Esophagus squamous epithelium (tissue), 5 donors: ENCODE measurements around the gene FAM174C. TPM values are rescaled to one million over a fixed set of nuclear protein-coding genes. Genes with fewer than 3 reads are reported as not detected.

ENCODE experiments used
- DNase-seq: peaks from one replicate; lab custom pipeline; 2025; lab: John Stamatoyannopoulos, UW
- H3K27ac ChIP-seq, 4 donors: fragments of 200-600 bp; sonication (generic); one replicate each; pipeline ENCODE4 v1.5.1; 2016 to 2019; ENCODE audit warnings: mild to moderate bottlenecking in 1 of 4
- H3K27me3 ChIP-seq, 4 donors: fragments of 200-600 bp; sonication (generic); 1 replicate in 3 of 4; 2 replicates in 1 of 4; pipeline versions ENCODE4 v1.5.1 to v1.6.0; 2017 to 2021; ENCODE audit warnings: antibody characterized with exemption in 1 of 4
- H3K36me3 ChIP-seq, 3 donors: fragments of 200-600 bp; sonication (generic); one replicate each; pipeline ENCODE4 v1.5.1; 2016 to 2019
- H3K4me1 ChIP-seq, 3 donors: fragments of 200-600 bp; sonication (generic); one replicate each; pipeline ENCODE4 v1.5.1; 2017 to 2019
- H3K4me3 ChIP-seq, 4 donors: fragments of 200-600 bp; sonication (generic); 1 replicate in 3 of 4; 2 replicates in 1 of 4; pipeline ENCODE4 v1.5.1; 2016 to 2019; ENCODE audit warnings: mild to moderate bottlenecking in 2 of 4, moderate library complexity in 1 of 4
- H3K9me3 ChIP-seq, 3 donors: fragments of 200-600 bp; sonication (generic); one replicate each; pipeline ENCODE4 v1.5.1; 2016 to 2019
- CTCF ChIP-seq, 6 experiments: fragments of 450-650 bp in 4 of 6; fragments of 200-600 bp in 2 of 6; sonication (generic) in 2 of 6; IDR thresholded peaks; one replicate each; pipeline ENCODE4 v1.5.1; 2016 to 2019; ENCODE audit warnings: antibody characterized with exemption in 6 of 6, mild to moderate bottlenecking in 4 of 6, moderate library complexity in 4 of 6
- POLR2A ChIP-seq, 4 donors: fragments of 450-650 bp; IDR thresholded peaks; one replicate each; pipeline ENCODE4 v1.6.1; 2017; ENCODE audit warnings: antibody characterized with exemption in 4 of 4, mild to moderate bottlenecking in 4 of 4, moderate library complexity in 3 of 4
- WGBS, 2 donors: methylation state at CpG; one replicate each; pipeline ENCODE4 v1.1.5; 2018; 5-methylcytosine and 5-hydroxymethylcytosine counted together
- intact Hi-C: fragments of 100-400 bp; cut with DNase I; formaldehyde crosslinking; loops from one replicate; pipeline ENCODE4 v1.15.0; 2022
- total RNA-seq, 4 donors: library from RNA; depleted of rRNA; stranded (reverse); fragments of >200 nt; gene quantifications; one replicate each; pipeline ENCODE4 v1.1.0, GENCODE V29; 2016
- donor health status: DM: yes; HTN: yes; CAD: no.

Gene FAM174C
- total RNA-seq, 4 donors from 2014 or later = 31.5 to 69.8 (median 50.5) TPM

- TF ChIP-seq CTCF (IDR thresholded peaks at IDR 0.05) (no peak), POLR2A (IDR thresholded peaks at IDR 0.05) (no peak)
- no peaks in the 10 kb centered on the region for H3K36me3 ChIP-seq
- H3K4me1 ChIP-seq = peaks cover 0 to 17% (median 7%) of the 10 kb centered on the region in 3 donors
- no peak overlapping the region for H3K27ac ChIP-seq
- H3K27me3 ChIP-seq = peaks cover 0 to 82% (median 10%) of the 10 kb centered on the region in 4 donors
- DNase-seq = no peak
- WGBS, 2 donors = 33% methylated on average over 12 of the region's 82 CpGs; no CpG with 5 or more reads in 1 of the 2 donors
- intact Hi-C loops = no loop called here
- peak overlapping the region in 2 of 4 donors; percentile 16 to 40 for H3K4me3 ChIP-seq
- no peaks in the 10 kb centered on the region for H3K9me3 ChIP-seq
Observed at GRCh38 chr19:1295169-1296012, 20.1 kb downstream of the FAM174C start.

GRCh38 chr19:1296078-1296477 lies 20.7 kb downstream of the FAM174C start:
- Histone ChIP-seq H3K4me3 (no peak overlapping the region), H3K9me3 (no peaks in the 10 kb centered on the region), H3K4me1 (peaks cover 0 to 17% (median 7%) of the 10 kb centered on the region in 3 donors), H3K27ac (no peak overlapping the region), H3K27me3 (peaks cover 0 to 76% (median 9%) of the 10 kb centered on the region in 4 donors), H3K36me3 (no peaks in the 10 kb centered on the region)
- no peak for TF ChIP-seq POLR2A (IDR thresholded peaks at IDR 0.05)
- TF ChIP-seq CTCF (IDR thresholded peaks at IDR 0.05) = no peak
- intact Hi-C loops = no loop called here
- DNase-seq = no peak
- 81% methylated on average over 9 of the region's 13 CpGs; no CpG with 5 or more reads in 1 of the 2 donors for WGBS, 2 donors

GRCh38 chr19:1296575-1297271 lies 21.4 kb downstream of the FAM174C start:
- no peak overlapping the region for H3K27ac ChIP-seq
- no peaks in the 10 kb centered on the region for H3K36me3 ChIP-seq
- intact Hi-C loops = no loop called here
- TF ChIP-seq POLR2A (IDR thresholded peaks at IDR 0.05) = no peak
- TF ChIP-seq CTCF (IDR thresholded peaks at IDR 0.05) = no peak
- peaks cover 0 to 14% (median 7%) of the 10 kb centered on the region in 3 donors for H3K4me1 ChIP-seq
- WGBS, 2 donors = 76 to 82% methylated on average over 6 to 8 of the region's 24 CpGs
- DNase-seq = no peak
- H3K27me3 ChIP-seq = peaks cover 0 to 69% (median 7%) of the 10 kb centered on the region in 4 donors
- no peak overlapping the region for H3K4me3 ChIP-seq
- H3K9me3 ChIP-seq = no peaks in the 10 kb centered on the region

GRCh38 chr19:1298235-1298634 lies 22.9 kb downstream of the FAM174C start:
- no peak for DNase-seq
- no peaks in the 10 kb centered on the region for H3K36me3 ChIP-seq

More at GRCh38 chr19:1298235-1298634, 22.9 kb downstream of the FAM174C start:
- H3K9me3 ChIP-seq = no peaks in the 10 kb centered on the region
- H3K4me1 ChIP-seq = peaks cover 0 to 10% (median 7%) of the 10 kb centered on the region in 3 donors
- H3K27ac ChIP-seq = no peak overlapping the region
- H3K4me3 ChIP-seq = no peak overlapping the region
- H3K27me3 ChIP-seq = peaks cover 0 to 54% (median 7%) of the 10 kb centered on the region in 4 donors
- WGBS, 2 donors = 85 to 86% methylated on average over 1 to 5 of the region's 8 CpGs
- TF ChIP-seq CTCF (IDR thresholded peaks at IDR 0.05) (no peak), POLR2A (IDR thresholded peaks at IDR 0.05) (no peak)
- intact Hi-C loops = no loop called here
